Measurements from ENCODE around the gene STK4.

DNA sequence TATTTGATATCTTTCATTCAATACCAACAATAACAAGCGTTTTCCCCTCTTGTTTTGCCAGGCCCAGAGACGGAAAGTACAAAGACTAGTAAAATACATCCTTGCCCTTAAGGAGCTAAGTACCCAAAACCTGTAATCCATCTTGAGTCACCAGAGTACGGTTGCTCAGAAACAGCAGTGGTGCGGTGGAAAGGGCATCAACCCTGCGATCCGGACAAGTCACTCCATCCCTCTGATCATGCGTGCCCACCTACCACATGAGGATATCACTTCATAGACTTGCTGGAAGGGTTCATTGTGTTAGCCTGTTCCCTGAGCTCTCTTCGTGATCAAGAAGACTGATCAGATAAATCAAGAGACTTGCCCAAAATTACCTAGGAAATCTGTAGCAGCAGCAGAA is 8.0 kb upstream of the STK4 start:
- TF ChIP-seq MAZ (IDR thresholded peaks at IDR 0.05; ENCODE audit: borderline replicate concordance, low read depth, low read length), result no peak
- no peak for TF ChIP-seq CEBPB (IDR thresholded peaks at IDR 0.05; ENCODE audit: low read depth, low read length)
- TF ChIP-seq POLR2A (IDR thresholded peaks at IDR 0.05; ENCODE audit: low read depth, low read length), result no peak
- TF ChIP-seq CTCF (conservative IDR thresholded peaks at IDR 0.05; ENCODE audit: low read depth, low read length), result no peak
- no peak for TF ChIP-seq RAD21 (IDR thresholded peaks at IDR 0.05; ENCODE audit: low read length)
- TF ChIP-seq MXI1 (IDR thresholded peaks at IDR 0.05; ENCODE audit: borderline replicate concordance, low read depth, low read length), result no peak
- no peak for TF ChIP-seq BHLHE40 (IDR thresholded peaks at IDR 0.05; ENCODE audit: low read depth, low read length)
- no peak for TF ChIP-seq SMC3 (IDR thresholded peaks at IDR 0.05; ENCODE audit: low read depth, low read length)
- no peak for TF ChIP-seq RFX5 (IDR thresholded peaks at IDR 0.05; ENCODE audit: low read depth, low read length)
- no peak for TF ChIP-seq USF2 (IDR thresholded peaks at IDR 0.05; ENCODE audit: low read depth, low read length)
- no peak for TF ChIP-seq FOS (IDR thresholded peaks at IDR 0.05; ENCODE audit: low read depth, low read length)
- no peak for TF ChIP-seq RCOR1 (IDR thresholded peaks at IDR 0.05; ENCODE audit: insufficient replicate concordance, low read length)
